C4-2B (cell line): Measurements from ENCODE around the gene TEAD4.

Experiments used
- CTCF ChIP-seq: fragments of 450-650 bp; conservative IDR thresholded peaks from 2 replicates; pipeline ENCODE4 v1.5.1; 2017; ENCODE audit warnings: mild to moderate bottlenecking
- ZFX ChIP-seq: fragments of 450-650 bp; IDR thresholded peaks from 2 replicates; pipeline ENCODE4 v1.6.1; 2017

GRCh38 chr12:3061059-3061458 is 101.9 kb downstream of the TEAD4 start:
- TF ChIP-seq CTCF, result no peak
- no peak for TF ChIP-seq ZFX
